Vagina (tissue), 2 donors: ENCODE results near the gene NFIX.

ENCODE experiments used
- CTCF ChIP-seq, 3 experiments: fragments of 450-650 bp in 2 of 3; fragments of 200-600 bp in 1 of 3; sonication (generic) in 1 of 3; IDR thresholded peaks; one replicate each; pipeline ENCODE4 v1.5.1; 2017 to 2019; ENCODE audit warnings: antibody characterized with exemption in 3 of 3, mild to moderate bottlenecking in 2 of 3, moderate library complexity in 2 of 3
- POLR2A ChIP-seq, 2 donors: fragments of 450-650 bp; IDR thresholded peaks; one replicate each; pipeline ENCODE4 v1.6.1; 2017; ENCODE audit warnings: antibody characterized with exemption in 2 of 2, mild to moderate bottlenecking in 2 of 2, moderate library complexity in 2 of 2
- POLR2AphosphoS5 ChIP-seq, 2 donors: sonication (generic); formaldehyde crosslinking; IDR thresholded peaks; one replicate each; pipeline ENCODE4 v1.9.0; 2017; ENCODE audit warnings: antibody characterized with exemption in 2 of 2, mild to moderate bottlenecking in 2 of 2, low read depth in 1 of 2; ENCODE audit not compliant: insufficient read depth in 1 of 2

DNA sequence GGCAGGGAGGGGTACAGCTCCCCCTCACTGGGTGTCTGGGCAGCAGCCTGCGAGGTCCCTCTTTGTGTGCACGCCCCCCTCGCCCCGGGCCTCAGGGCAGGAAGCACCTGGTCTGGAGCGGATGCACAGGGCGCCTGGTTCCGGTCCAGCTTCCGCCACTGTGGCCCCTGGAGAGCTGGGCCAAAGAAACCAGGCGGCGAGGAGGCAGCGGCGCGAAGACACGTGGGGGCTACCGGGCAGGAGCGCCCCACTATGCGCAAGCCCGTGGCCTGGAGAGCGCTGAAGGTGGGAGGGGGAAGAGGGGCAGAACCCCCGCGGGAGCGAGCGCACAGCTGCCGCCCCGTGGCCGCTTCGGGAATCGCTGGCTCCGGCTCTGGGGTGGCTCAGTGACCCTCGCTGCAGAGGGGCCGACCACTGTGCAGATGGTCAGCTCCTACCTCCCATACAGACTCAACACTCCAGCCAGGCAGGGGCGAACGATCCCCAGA lies 109.1 kb downstream of the NFIX start:
- TF ChIP-seq CTCF (IDR thresholded peaks at IDR 0.05) (peak; percentile 32 to 70 (median 33)), POLR2AphosphoS5 (IDR thresholded peaks at IDR 0.05; ENCODE audit: insufficient read depth in 1 of 2, low read depth in 1 of 2) (peak in 1 of 2 donors; percentile 84), POLR2A (IDR thresholded peaks at IDR 0.05) (no peak)
